ENCODE data around the gene IPO4. TPM values are rescaled to one million over a fixed set of nuclear protein-coding genes. Genes with fewer than 3 reads are reported as not detected.
A peak's percentile ranks its signal among the peaks of the same experiment; 100 is the strongest.

The IPO4 gene
- total and polyA plus RNA-seq, 2 of the 13 experiments (the other 11 are each of a cell fraction or from before 2014, with no cell fraction given): 39.0 to 179 TPM

DNA sequence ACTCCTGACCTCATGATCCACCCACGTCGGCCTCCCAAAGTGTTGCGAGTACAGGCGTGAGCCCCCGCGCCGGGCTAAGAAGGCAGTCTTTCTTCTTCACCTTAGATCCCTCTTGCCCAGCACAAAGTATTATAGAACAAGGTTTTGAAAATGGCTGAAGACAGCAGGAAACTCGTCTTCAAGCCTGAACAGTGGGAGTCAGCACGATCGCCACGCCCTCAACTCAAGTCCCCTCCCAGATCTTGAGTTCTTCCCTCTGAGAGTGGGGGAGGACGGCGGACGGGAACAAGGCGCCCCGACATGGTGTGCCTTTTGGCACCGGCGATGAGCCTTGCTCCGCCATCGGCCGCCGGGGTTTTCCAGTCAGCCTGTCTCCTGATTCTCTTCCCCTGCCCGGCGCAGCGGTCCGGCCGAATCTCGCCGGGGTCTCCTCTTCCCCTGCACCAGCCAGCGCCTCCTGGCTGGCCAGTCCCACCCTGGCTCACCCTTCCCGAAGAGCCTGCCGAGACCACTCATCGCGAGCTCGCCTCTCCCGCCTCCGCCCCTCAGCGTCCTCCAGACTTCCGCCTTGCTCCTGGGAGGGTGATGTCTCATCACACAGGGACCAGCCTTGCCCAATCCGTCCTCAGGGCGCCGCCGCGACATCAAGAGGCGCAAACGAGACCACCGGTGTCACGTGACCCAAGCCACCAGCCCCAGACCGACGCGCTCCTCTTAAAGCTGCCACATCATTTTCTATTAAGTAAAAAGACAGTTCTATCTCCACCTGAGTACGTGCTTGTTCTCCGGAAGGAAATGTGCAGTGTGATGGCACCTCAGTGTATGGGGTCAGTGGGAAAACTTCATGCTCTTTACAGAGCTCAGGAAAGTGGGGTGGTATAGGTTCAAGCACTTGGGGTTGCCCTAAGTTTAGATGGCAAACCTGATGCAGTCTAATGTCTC, 24.6 kb upstream of the IPO4 start, which contains the start of gene CHMP4A (continued):
- TF ChIP-seq, protein P1, sequence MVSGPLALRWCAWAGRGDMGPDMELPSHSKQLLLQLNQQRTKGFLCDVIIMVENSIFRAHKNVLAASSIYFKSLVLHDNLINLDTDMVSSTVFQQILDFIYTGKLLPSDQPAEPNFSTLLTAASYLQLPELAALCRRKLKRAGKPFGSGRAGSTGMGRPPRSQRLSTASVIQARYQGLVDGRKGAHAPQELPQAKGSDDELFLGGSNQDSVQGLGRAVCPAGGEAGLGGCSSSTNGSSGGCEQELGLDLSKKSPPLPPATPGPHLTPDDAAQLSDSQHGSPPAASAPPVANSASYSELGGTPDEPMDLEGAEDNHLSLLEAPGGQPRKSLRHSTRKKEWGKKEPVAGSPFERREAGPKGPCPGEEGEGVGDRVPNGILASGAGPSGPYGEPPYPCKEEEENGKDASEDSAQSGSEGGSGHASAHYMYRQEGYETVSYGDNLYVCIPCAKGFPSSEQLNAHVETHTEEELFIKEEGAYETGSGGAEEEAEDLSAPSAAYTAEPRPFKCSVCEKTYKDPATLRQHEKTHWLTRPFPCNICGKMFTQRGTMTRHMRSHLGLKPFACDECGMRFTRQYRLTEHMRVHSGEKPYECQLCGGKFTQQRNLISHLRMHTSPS (CRISPR knock-in tag; IDR thresholded peaks at IDR 0.05; ENCODE audit: low read depth): peak; percentile 71; the same call in 1 of the 2 replicates
- no peak for TF ChIP-seq ZNF24 (IDR thresholded peaks at IDR 0.05)
- peak; percentile 80; the same call in 1 of the 2 replicates for TF ChIP-seq NFKBIZ (CRISPR knock-in tag; IDR thresholded peaks at IDR 0.05)
- peak; percentile 99 for TF ChIP-seq ZNF891 (CRISPR knock-in tag; IDR thresholded peaks at IDR 0.05)
- TF ChIP-seq, protein P2, sequence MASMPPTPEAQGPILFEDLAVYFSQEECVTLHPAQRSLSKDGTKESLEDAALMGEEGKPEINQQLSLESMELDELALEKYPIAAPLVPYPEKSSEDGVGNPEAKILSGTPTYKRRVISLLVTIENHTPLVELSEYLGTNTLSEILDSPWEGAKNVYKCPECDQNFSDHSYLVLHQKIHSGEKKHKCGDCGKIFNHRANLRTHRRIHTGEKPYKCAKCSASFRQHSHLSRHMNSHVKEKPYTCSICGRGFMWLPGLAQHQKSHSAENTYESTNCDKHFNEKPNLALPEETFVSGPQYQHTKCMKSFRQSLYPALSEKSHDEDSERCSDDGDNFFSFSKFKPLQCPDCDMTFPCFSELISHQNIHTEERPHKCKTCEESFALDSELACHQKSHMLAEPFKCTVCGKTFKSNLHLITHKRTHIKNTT (CRISPR knock-in tag; IDR thresholded peaks at IDR 0.05): no peak
- TF ChIP-seq RFXAP (CRISPR knock-in tag; IDR thresholded peaks at IDR 0.05; ENCODE audit: borderline replicate concordance): peak; percentile 98
- TF ChIP-seq ZNF256 (CRISPR knock-in tag; conservative IDR thresholded peaks at IDR 0.05): peak; percentile 98
- peak; percentile 100 for TF ChIP-seq RBFOX2 (IDR thresholded peaks at IDR 0.05; ENCODE audit: low read depth, low read length)
- TF ChIP-seq NFKB2 (CRISPR knock-in tag; IDR thresholded peaks at IDR 0.05; ENCODE audit: borderline replicate concordance): peak; percentile 99
- TF ChIP-seq MBD4 (IDR thresholded peaks at IDR 0.05; ENCODE audit: borderline replicate concordance, low read length): no peak
- TF ChIP-seq KLF6 (CRISPR knock-in tag; IDR thresholded peaks at IDR 0.05): peak; percentile 99
- TF ChIP-seq, protein P3, sequence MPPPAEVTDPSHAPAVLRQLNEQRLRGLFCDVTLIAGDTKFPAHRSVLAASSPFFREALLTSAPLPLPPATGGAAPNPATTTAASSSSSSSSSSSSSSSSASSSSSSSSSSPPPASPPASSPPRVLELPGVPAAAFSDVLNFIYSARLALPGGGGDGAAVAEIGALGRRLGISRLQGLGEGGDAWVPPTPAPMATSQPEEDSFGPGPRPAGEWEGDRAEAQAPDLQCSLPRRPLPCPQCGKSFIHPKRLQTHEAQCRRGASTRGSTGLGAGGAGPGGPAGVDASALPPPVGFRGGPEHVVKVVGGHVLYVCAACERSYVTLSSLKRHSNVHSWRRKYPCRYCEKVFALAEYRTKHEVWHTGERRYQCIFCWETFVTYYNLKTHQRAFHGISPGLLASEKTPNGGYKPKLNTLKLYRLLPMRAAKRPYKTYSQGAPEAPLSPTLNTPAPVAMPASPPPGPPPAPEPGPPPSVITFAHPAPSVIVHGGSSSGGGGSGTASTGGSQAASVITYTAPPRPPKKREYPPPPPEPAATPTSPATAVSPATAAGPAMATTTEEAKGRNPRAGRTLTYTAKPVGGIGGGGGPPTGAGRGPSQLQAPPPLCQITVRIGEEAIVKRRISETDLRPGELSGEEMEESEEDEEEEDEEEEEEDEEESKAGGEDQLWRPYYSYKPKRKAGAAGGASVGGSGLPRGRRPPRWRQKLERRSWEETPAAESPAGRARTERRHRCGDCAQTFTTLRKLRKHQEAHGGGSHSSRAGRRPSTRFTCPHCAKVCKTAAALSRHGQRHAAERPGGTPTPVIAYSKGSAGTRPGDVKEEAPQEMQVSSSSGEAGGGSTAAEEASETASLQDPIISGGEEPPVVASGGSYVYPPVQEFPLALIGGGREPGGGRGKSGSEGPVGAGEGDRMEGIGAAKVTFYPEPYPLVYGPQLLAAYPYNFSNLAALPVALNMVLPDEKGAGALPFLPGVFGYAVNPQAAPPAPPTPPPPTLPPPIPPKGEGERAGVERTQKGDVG (CRISPR knock-in tag; IDR thresholded peaks at IDR 0.05; ENCODE audit: borderline replicate concordance): peak; percentile 82
- TF ChIP-seq ZNF501 (CRISPR knock-in tag; IDR thresholded peaks at IDR 0.05): peak; percentile 98
- TF ChIP-seq RCOR2 (CRISPR knock-in tag; IDR thresholded peaks at IDR 0.05): peak; percentile 55
- peak; percentile 85; the same call in 1 of the 2 replicates for TF ChIP-seq FOXM1 (CRISPR knock-in tag; IDR thresholded peaks at IDR 0.05)
- TF ChIP-seq HNRNPL (IDR thresholded peaks at IDR 0.05; ENCODE audit: low read depth, low read length): peak; percentile 76
- 0 out of 2 replicates have a peak, but pooled peaks have one; percentile 20 for TF ChIP-seq CHD4 (IDR thresholded peaks at IDR 0.05; ENCODE audit: borderline replicate concordance, low read length)
- TF ChIP-seq ZNF563 (CRISPR knock-in tag; IDR thresholded peaks at IDR 0.05): peak; percentile 93; the same call in 1 of the 2 replicates
- TF ChIP-seq, protein P4, sequence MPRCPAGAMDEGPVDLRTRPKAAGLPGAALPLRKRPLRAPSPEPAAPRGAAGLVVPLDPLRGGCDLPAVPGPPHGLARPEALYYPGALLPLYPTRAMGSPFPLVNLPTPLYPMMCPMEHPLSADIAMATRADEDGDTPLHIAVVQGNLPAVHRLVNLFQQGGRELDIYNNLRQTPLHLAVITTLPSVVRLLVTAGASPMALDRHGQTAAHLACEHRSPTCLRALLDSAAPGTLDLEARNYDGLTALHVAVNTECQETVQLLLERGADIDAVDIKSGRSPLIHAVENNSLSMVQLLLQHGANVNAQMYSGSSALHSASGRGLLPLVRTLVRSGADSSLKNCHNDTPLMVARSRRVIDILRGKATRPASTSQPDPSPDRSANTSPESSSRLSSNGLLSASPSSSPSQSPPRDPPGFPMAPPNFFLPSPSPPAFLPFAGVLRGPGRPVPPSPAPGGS (CRISPR knock-in tag; IDR thresholded peaks at IDR 0.05): peak; percentile 98
- TF ChIP-seq, protein P5, sequence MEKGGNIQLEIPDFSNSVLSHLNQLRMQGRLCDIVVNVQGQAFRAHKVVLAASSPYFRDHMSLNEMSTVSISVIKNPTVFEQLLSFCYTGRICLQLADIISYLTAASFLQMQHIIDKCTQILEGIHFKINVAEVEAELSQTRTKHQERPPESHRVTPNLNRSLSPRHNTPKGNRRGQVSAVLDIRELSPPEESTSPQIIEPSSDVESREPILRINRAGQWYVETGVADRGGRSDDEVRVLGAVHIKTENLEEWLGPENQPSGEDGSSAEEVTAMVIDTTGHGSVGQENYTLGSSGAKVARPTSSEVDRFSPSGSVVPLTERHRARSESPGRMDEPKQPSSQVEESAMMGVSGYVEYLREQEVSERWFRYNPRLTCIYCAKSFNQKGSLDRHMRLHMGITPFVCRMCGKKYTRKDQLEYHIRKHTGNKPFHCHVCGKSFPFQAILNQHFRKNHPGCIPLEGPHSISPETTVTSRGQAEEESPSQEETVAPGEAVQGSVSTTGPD (CRISPR knock-in tag; IDR thresholded peaks at IDR 0.05): peak; percentile 79; the same call in 1 of the 2 replicates

Data from HepG2 (cell line).